A549 (cell line): ENCODE measurements around the gene LCP1. TPM values are rescaled to one million over a fixed set of nuclear protein-coding genes. Genes with fewer than 3 reads are reported as not detected.
"Not testable (repeated sequence)": the region's sequence is repeated elsewhere in the genome, so short reads cannot be mapped to it uniquely, and the experiment has no call there.

ENCODE experiments used
- ATAC-seq, 2 experiments: fragments of 200-7000 bp in 1 of 2; fragments of >200 bp in 1 of 2; cut with Nextera tagmentation in 1 of 2; cut with Tn5 transposase in 1 of 2; 3 replicates each; pipeline versions ENCODE4 v1.8.0 to v1.9.1; 2018 to 2020; ENCODE audit warnings: mild to moderate bottlenecking in 1 of 2, moderate library complexity in 1 of 2
- CTCF ChIA-PET: fragments of 300-600 bp; sonication (Branson Sonifier 250); formaldehyde crosslinking; extraction: SDS; loops from one replicate; lab custom pipeline; 2021; ENCODE audit warnings: antibody characterized with exemption, inconsistent platforms; lab: Yijun Ruan, JAX
- POLR2A ChIA-PET: fragments of 350-600 bp; formaldehyde crosslinking; extraction: SDS; loops from one replicate; lab custom pipeline; 2021; ENCODE audit warnings: antibody characterized with exemption, inconsistent platforms; lab: Yijun Ruan, JAX
- DNase-seq, 2 experiments: peaks; one replicate each; pipeline versions ENCODE4 v3.0.0 to v3.0.0-alpha.2; 2011 to 2016; ENCODE audit warnings: low read depth in 1 of 2, low spot score in 1 of 2
- FAIRE-seq: peaks from 2 replicates; lab custom pipeline; 2011; peaks lifted over from hg19 to GRCh38; lab: Jason Lieb, UNC
- H3K27ac ChIP-seq, 2 experiments: fragments of >200 bp; sonication (Bioruptor Twin); formaldehyde crosslinking; 3 replicates each; pipeline ENCODE4 v1.5.1; 2016 to 2017
- H3K4me1 ChIP-seq: fragments of >200 bp; sonication (Bioruptor Twin); formaldehyde crosslinking; 3 replicates; pipeline ENCODE4 v1.6.1; 2016
- H3K4me2 ChIP-seq: fragments of >200 bp; sonication (Bioruptor Twin); formaldehyde crosslinking; 3 replicates; pipeline ENCODE4 v1.6.1; 2016
- H3K4me3 ChIP-seq: fragments of >200 bp; sonication (Bioruptor Twin); formaldehyde crosslinking; 3 replicates; pipeline ENCODE4 v1.5.1; 2016
- H3K9me3 ChIP-seq: fragments of >200 bp; sonication (Bioruptor Twin); formaldehyde crosslinking; 3 replicates; pipeline ENCODE4 v1.6.1; 2016
- ATOH8 ChIP-seq: fragments of 250-450 bp; sonication (Bioruptor Pico); IDR thresholded peaks from 2 replicates; pipeline ENCODE4 v1.5.0; 2020; ENCODE audit warnings: low read depth, mild to moderate bottlenecking, moderate library complexity
- BCL3 ChIP-seq: fragments of >200 bp; sonication (Bioruptor Twin); formaldehyde crosslinking; IDR thresholded peaks from 3 replicates; pipeline ENCODE4 v1.6.1; 2016
- CBX2 ChIP-seq: fragments of 200-600 bp; sonication (generic); IDR thresholded peaks from 2 replicates; pipeline ENCODE4 v1.6.1; 2016; ENCODE audit warnings: low read depth, mild to moderate bottlenecking, borderline replicate concordance
- CEBPB ChIP-seq, 2 experiments: fragments of >200 bp in 1 of 2; sonication (Bioruptor Twin) in 1 of 2; formaldehyde crosslinking in 1 of 2; IDR thresholded peaks; 2 replicates each; pipeline ENCODE4 v1.6.1; 2012 to 2016
- CHD2 ChIP-seq: fragments of 150-350 bp; IDR thresholded peaks from 2 replicates; pipeline ENCODE4 v1.6.1; 2014; ENCODE audit warnings: low read length; ENCODE audit not compliant: partially characterized antibody
- CTCF ChIP-seq: fragments of >200 bp; sonication (Bioruptor Twin); formaldehyde crosslinking; IDR thresholded peaks from 3 replicates; pipeline ENCODE4 v1.5.1; 2016
- E2F6 ChIP-seq: IDR thresholded peaks from 2 replicates; pipeline ENCODE4 v1.6.1; 2012; ENCODE audit warnings: low read depth, borderline replicate concordance
- EP300 ChIP-seq, 2 experiments: fragments of >200 bp; sonication (Bioruptor Twin); formaldehyde crosslinking; IDR thresholded peaks; 2 replicates in 1 of 2; 3 replicates in 1 of 2; pipeline ENCODE4 v1.6.1; 2016 to 2017
- GATA3 ChIP-seq: IDR thresholded peaks from 2 replicates; pipeline ENCODE4 v1.6.1; 2012; ENCODE audit warnings: borderline replicate concordance
- HDAC2 ChIP-seq: fragments of 200-600 bp; sonication (generic); IDR thresholded peaks from 2 replicates; pipeline ENCODE4 v1.6.1; 2016
- HMGXB4 ChIP-seq: fragments of 250-450 bp; sonication (Bioruptor Pico); IDR thresholded peaks from 2 replicates; pipeline ENCODE4 v1.5.0; 2021; ENCODE audit warnings: mild to moderate bottlenecking, moderate library complexity, borderline replicate concordance
- HOXB5 ChIP-seq: fragments of 250-450 bp; sonication (Bioruptor Pico); IDR thresholded peaks from 2 replicates; pipeline ENCODE4 v1.5.0; 2020; ENCODE audit warnings: mild to moderate bottlenecking, moderate library complexity
- KDM1A ChIP-seq: fragments of 200-600 bp; sonication (generic); IDR thresholded peaks from 2 replicates; pipeline ENCODE4 v1.6.1; 2016; ENCODE audit warnings: low read depth, mild to moderate bottlenecking
- MAFK ChIP-seq: fragments of 450-650 bp; IDR thresholded peaks from 2 replicates; pipeline ENCODE4 v1.6.1; 2014; ENCODE audit not compliant: partially characterized antibody
- NPAS2 ChIP-seq: fragments of 250-450 bp; sonication (Bioruptor Pico); IDR thresholded peaks from 2 replicates; pipeline ENCODE4 v1.8.0; 2022; ENCODE audit warnings: mild to moderate bottlenecking, moderate library complexity, borderline replicate concordance
- NR3C1 ChIP-seq: fragments of >200 bp; sonication (Bioruptor Twin); formaldehyde crosslinking; IDR thresholded peaks from 3 replicates; pipeline ENCODE4 v1.6.1; 2017
- PBX3 ChIP-seq: IDR thresholded peaks from 2 replicates; pipeline ENCODE4 v1.6.1; 2012
- POLR2A ChIP-seq: IDR thresholded peaks from 2 replicates; pipeline ENCODE4 v1.6.1; 2012; ENCODE audit warnings: mild to moderate bottlenecking, low read length
- POLR2AphosphoS2 ChIP-seq: conservative IDR thresholded peaks from 2 replicates; pipeline ENCODE4 v1.6.1; 2012; ENCODE audit warnings: low read length, improper control_type of control experiment, inconsistent platforms
- RAD21 ChIP-seq, 2 experiments: fragments of >200 bp in 1 of 2; sonication (Bioruptor Twin) in 1 of 2; formaldehyde crosslinking in 1 of 2; IDR thresholded peaks in 1 of 2; conservative IDR thresholded peaks in 1 of 2; 2 replicates in 1 of 2; 3 replicates in 1 of 2; pipeline ENCODE4 v1.6.1; 2012 to 2018; ENCODE audit warnings: inconsistent platforms in 1 of 2
- RCOR1 ChIP-seq: fragments of 150-350 bp; IDR thresholded peaks from 2 replicates; pipeline ENCODE4 v1.6.1; 2014; ENCODE audit warnings: antibody characterized with exemption, low read length, low read depth
- SREBF2 ChIP-seq: fragments of 450-650 bp; IDR thresholded peaks from 2 replicates; pipeline ENCODE4 v1.6.1; 2014; ENCODE audit warnings: mild to moderate bottlenecking, moderate library complexity
- TP53 ChIP-seq: fragments of 250-450 bp; sonication (Bioruptor Pico); IDR thresholded peaks from 2 replicates; pipeline ENCODE4 v1.5.0; 2021; ENCODE audit warnings: mild to moderate bottlenecking, moderate library complexity
- USF2 ChIP-seq: fragments of 450-650 bp; IDR thresholded peaks from 2 replicates; pipeline ENCODE4 v1.6.1; 2014; ENCODE audit warnings: antibody characterized with exemption
- ZNF302 ChIP-seq: fragments of 250-450 bp; sonication (Bioruptor Pico); IDR thresholded peaks from 2 replicates; pipeline ENCODE4 v1.9.0; 2021; ENCODE audit warnings: inconsistent platforms, mild to moderate bottlenecking, moderate library complexity
- WGBS: methylation state at CpG from one replicate; pipeline ENCODE4 v1.1.6; 2017; ENCODE audit errors: missing lambda C conversion rate; 5-methylcytosine and 5-hydroxymethylcytosine counted together
- polyA plus RNA-seq, 4 experiments: library from polyadenylated mRNA; depleted of rRNA in 3 of 4; stranded (reverse); fragments of >200 nt; fragmentation: RNase III in 1 of 4; extraction: RNeasy Plus Mini Kit Qiagen cat#74134 plus additional on column Dnase treatment in 1 of 4; gene quantifications; 2 replicates in 3 of 4; 3 replicates in 1 of 4; pipeline ENCODE4 v1.2.3, GENCODE V29; 2011 to 2017

Gene LCP1
- polyA plus RNA-seq, 2 of the 4 experiments (the other 2 are of a cell fraction): 0.09 to 0.19 TPM

GRCh38 chr13:46164661-46165060 lies 17.3 kb downstream of the LCP1 start:
- Histone ChIP-seq H3K4me2 (no peak overlapping the region), H3K9me3 (no peaks in the 10 kb centered on the region)
- CTCF ChIA-PET: interaction anchor here (1.0 kb wide), 1 partner anchor 38 kb away, joined by 4 read pairs; no protein-coding TSS in a partner anchor
- TF ChIP-seq E2F6: no peak
- TF ChIP-seq CEBPB (IDR thresholded peaks at IDR 0.05): no peak
- TF ChIP-seq RAD21 (conservative IDR thresholded peaks at IDR 0.05 in 1 of 2, IDR thresholded peaks at IDR 0.05 in 1 of 2): no peak
- no peak for TF ChIP-seq EP300 (IDR thresholded peaks at IDR 0.05)
- TF ChIP-seq ZNF302 (CRISPR knock-in tag): no peak
- TF ChIP-seq GATA3: no peak
- TF ChIP-seq USF2: no peak
- TF ChIP-seq, all 56 proteins: peak for 0
- Histone ChIP-seq H3K4me3 (no peak overlapping the region), H3K27ac (no peak overlapping the region), H3K4me1 (no peaks in the 10 kb centered on the region)
- POLR2A ChIA-PET: no interaction called here
- FAIRE-seq (no peak), ATAC-seq (no peak), DNase-seq (no peak)

GRCh38 chr13:46162741-46163140 lies 19.2 kb downstream of the LCP1 start:
- H3K4me1 ChIP-seq, H3K27ac ChIP-seq, ATAC-seq, H3K4me3 ChIP-seq, POLR2A ChIA-PET, H3K4me2 ChIP-seq, H3K9me3 ChIP-seq, FAIRE-seq, DNase-seq: not testable (repeated sequence)
- 86% methylated on average over 9 of the region's 36 CpGs for WGBS
- CTCF ChIA-PET: interaction anchor here (1.3 kb wide), 1 partner anchor 355 kb away, joined by 3 read pairs; no protein-coding TSS in a partner anchor

- WGBS: 6% methylated on average over 4 of the region's 4 CpGs
- DNase-seq: peak; percentile 47 to 55
- no peak overlapping the region for H3K4me3 ChIP-seq
- H3K4me1 ChIP-seq: no peaks in the 10 kb centered on the region
- ChIA-PET CTCF (interaction anchor here (0.7 to 2.3 kb wide), 18 partner anchors 10 to 538 kb away, joined by 3 to 26 read pairs (median 4); no protein-coding TSS in a partner anchor), POLR2A (no interaction called here)
- H3K4me2 ChIP-seq: peak overlapping the region; percentile 60; the same call in 2 of the 3 replicates
- peak; percentile 56 to 81; a peak in 4 of 6 replicates for ATAC-seq
- no peaks in the 10 kb centered on the region for H3K9me3 ChIP-seq
- FAIRE-seq: no peak
- no peak overlapping the region for H3K27ac ChIP-seq
- TF ChIP-seq SREBF2: no peak
- 0 out of 4 replicates have a peak, but pooled peaks of 1 of the 2 experiments have one; percentile 13 for TF ChIP-seq CEBPB (IDR thresholded peaks at IDR 0.05)
- TF ChIP-seq POLR2A: no peak
- no peak for TF ChIP-seq TP53 (CRISPR knock-in tag)
- no peak for TF ChIP-seq HDAC2
- no peak for TF ChIP-seq RCOR1
- no peak for TF ChIP-seq HOXB5
- TF ChIP-seq KDM1A: no peak
- TF ChIP-seq PBX3: no peak
- TF ChIP-seq POLR2AphosphoS2: no peak
- no peak for TF ChIP-seq BCL3
- no peak for TF ChIP-seq MAFK
- TF ChIP-seq NPAS2 (CRISPR knock-in tag): no peak
- TF ChIP-seq ATOH8 (CRISPR knock-in tag): no peak
- TF ChIP-seq CHD2: no peak
- TF ChIP-seq CBX2: no peak
- no peak for TF ChIP-seq HMGXB4 (CRISPR knock-in tag)
- TF ChIP-seq CTCF: peak; percentile 72
- peak; percentile 73 to 74 for TF ChIP-seq RAD21 (conservative IDR thresholded peaks at IDR 0.05 in 1 of 2, IDR thresholded peaks at IDR 0.05 in 1 of 2)
- TF ChIP-seq ZNF302 (CRISPR knock-in tag): no peak
- TF ChIP-seq NR3C1: no peak
Observed at GRCh38 chr13:46160471-46161066, 21.4 kb downstream of the LCP1 start.
